ENCODE results near the gene WDR4.
"Not testable (repeated sequence)": the region's sequence is repeated elsewhere in the genome, so short reads cannot be mapped to it uniquely, and the experiment has no call there.

The WDR4 gene

GRCh38 chr21:42878993-42879787 lies at the start of gene WDR4:
Gene WDR4 (minus strand): TSS chr21:42879539. CDS start chr21:42879495, 44 bp downstream.
- peak; percentile 98 for DNase-seq

GRCh38 chr21:42927474-42928200 lies 48.3 kb upstream of the WDR4 start:
- DNase-seq: not testable (repeated sequence)

GRCh38 chr21:42925114-42925926 lies 46.0 kb upstream of the WDR4 start, which contains the start of gene ERVH48-1:
Gene ERVH48-1 (minus strand): TSS chr21:42925630. CDS start chr21:42919006, 6,624 bp downstream.
- peak; percentile 32 for DNase-seq

- no peak for DNase-seq
Measured at GRCh38 chr21:42924433-42924751, 45.1 kb upstream of the WDR4 start.

- DNase-seq: peak; percentile 68
Measured at GRCh38 chr21:42923553-42924432, 44.5 kb upstream of the WDR4 start.

- no peak for DNase-seq
Measured at GRCh38 chr21:42922918-42923317, 43.6 kb upstream of the WDR4 start.

- no peak for DNase-seq
Measured at GRCh38 chr21:42921927-42922326, 42.6 kb upstream of the WDR4 start.

GRCh38 chr21:42918291-42918690 lies 39.0 kb upstream of the WDR4 start:
- no peak for DNase-seq

- DNase-seq: no peak
Measured at GRCh38 chr21:42913476-42913875, 34.1 kb upstream of the WDR4 start.

GRCh38 chr21:42911920-42912319 lies 32.6 kb upstream of the WDR4 start:
- not testable (repeated sequence) for DNase-seq

- DNase-seq: not testable (repeated sequence)
Measured at GRCh38 chr21:42908484-42908883, 29.1 kb upstream of the WDR4 start.

GRCh38 chr21:42906233-42906632 lies 26.9 kb upstream of the WDR4 start:
- DNase-seq: no peak

- DNase-seq: no peak
Measured at GRCh38 chr21:42905195-42905594, 25.9 kb upstream of the WDR4 start.

GRCh38 chr21:42903817-42904216 lies 24.5 kb upstream of the WDR4 start:
- no peak for DNase-seq

- no peak for DNase-seq
Measured at GRCh38 chr21:42900446-42900845, 21.1 kb upstream of the WDR4 start.

- DNase-seq: peak; percentile 100
Measured at GRCh38 chr21:42892931-42893755, 13.8 kb upstream of the WDR4 start, which contains the start of gene NDUFV3. Gene NDUFV3 (plus strand): TSS chr21:42893309. CDS start chr21:42893334, 25 bp downstream.

- DNase-seq: no peak
Measured at GRCh38 chr21:42892582-42892930, 13.2 kb upstream of the WDR4 start.

GRCh38 chr21:42887326-42887725 lies 8.0 kb upstream of the WDR4 start:
- no peak for DNase-seq

- no peak for DNase-seq
Measured at GRCh38 chr21:42883921-42884320, 4.6 kb upstream of the WDR4 start.

- no peak for DNase-seq
Measured at GRCh38 chr21:42880352-42880751, 1.0 kb upstream of the WDR4 start.

GRCh38 chr21:42878678-42878992 lies 704 bp downstream of the WDR4 start:
- no peak for DNase-seq

- DNase-seq: not testable (repeated sequence)
Measured at GRCh38 chr21:42875811-42876210, 3.5 kb downstream of the WDR4 start.

Data from CD4-positive, alpha-beta T cell treated with Interleukin-15 for 1 hour (primary cell).